Esophagus muscularis mucosa (tissue), 3 donors: ENCODE data around the gene TCF23.

Experiments
- CTCF ChIP-seq, 3 experiments: fragments of 200-600 bp in 2 of 3; fragments of 450-650 bp in 1 of 3; sonication (generic) in 2 of 3; IDR thresholded peaks; one replicate each; pipeline ENCODE4 v1.5.1; 2017 to 2019; ENCODE audit warnings: antibody characterized with exemption in 3 of 3, mild to moderate bottlenecking in 2 of 3, moderate library complexity in 1 of 3
- POLR2A ChIP-seq: fragments of 450-650 bp; IDR thresholded peaks from one replicate; pipeline ENCODE4 v1.6.1; 2017; ENCODE audit warnings: antibody characterized with exemption, moderate library complexity, mild to moderate bottlenecking, low read depth
- POLR2AphosphoS5 ChIP-seq, 2 donors: sonication (generic); formaldehyde crosslinking; IDR thresholded peaks; one replicate each; pipeline ENCODE4 v1.6.1; 2017; ENCODE audit warnings: antibody characterized with exemption in 2 of 2

- TF ChIP-seq POLR2A (no peak), CTCF (IDR thresholded peaks at IDR 0.05) (no peak), POLR2AphosphoS5 (IDR thresholded peaks at IDR 0.05) (no peak)
These were observed 3.4 kb downstream of the TCF23 start for GRCh38 chr2:27152102-27152795.
